ENCODE data around the gene ADAMTS12.

Gene ADAMTS12

DNA sequence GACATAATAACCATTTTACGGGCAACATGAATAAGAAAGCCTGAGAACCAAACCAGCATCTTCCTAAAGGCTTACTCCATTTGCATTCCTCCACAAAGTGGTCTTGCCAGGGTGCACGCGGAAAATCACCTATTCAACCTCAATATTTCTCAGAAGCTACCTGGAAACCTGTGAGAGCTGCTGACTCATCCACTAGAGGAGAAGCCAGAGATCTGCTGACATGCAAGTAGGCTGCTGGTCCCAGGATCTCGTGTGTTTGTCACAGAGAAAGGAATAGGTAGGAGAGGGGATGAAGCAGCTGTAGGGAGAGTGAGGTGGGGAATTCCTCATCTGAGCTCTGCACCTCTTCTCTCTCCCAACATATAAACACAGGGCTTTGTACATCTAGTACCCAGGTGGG lies 138.1 kb downstream of the ADAMTS12 start:
- no peak for DNase-seq

- no peak for DNase-seq
Observed at GRCh38 chr5:33748754-33749153, 143.0 kb downstream of the ADAMTS12 start.

- DNase-seq: no peak
Observed at GRCh38 chr5:33745101-33745770, 146.6 kb downstream of the ADAMTS12 start.

DNA sequence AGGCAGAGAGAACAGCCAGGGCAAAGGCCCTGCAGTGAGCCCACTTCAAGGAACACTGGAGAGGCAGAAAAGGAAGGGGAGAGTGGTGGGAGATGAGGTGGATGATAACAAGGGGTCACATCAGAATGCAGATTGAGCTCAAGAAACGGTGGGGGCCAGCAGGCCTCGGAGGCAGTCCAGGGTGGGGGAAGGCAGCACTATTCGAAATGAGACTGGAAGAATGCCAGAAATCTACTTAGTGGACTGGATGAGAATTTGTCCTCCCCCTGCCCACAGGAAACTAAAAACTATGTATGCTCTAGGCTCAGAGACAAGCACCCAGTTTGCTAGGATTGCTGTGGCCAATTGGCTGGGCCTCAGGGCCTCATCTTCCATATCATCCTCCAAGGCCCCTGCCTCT lies 148.7 kb downstream of the ADAMTS12 start:
- DNase-seq: no peak

- no peak for DNase-seq
Observed at GRCh38 chr5:33742181-33742580, 149.6 kb downstream of the ADAMTS12 start.

DNA sequence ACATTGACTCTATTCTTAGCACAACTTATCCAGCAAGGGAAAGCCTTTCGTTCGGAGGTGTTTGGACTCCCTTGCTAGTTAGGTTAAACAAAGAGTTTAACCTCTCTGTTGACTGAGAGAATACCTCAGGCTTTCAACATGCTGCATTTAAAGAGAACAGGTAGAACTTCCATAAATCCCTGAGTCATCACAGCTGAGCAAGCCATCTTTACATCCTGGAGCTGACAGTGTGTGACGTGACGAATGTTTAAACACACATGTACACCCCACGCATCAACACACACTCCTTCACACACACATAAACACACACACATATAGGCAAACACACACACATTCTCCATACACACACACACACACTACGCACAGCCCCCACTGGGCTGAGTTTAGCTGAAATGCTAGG lies 152.8 kb downstream of the ADAMTS12 start:
- DNase-seq: no peak

DNA sequence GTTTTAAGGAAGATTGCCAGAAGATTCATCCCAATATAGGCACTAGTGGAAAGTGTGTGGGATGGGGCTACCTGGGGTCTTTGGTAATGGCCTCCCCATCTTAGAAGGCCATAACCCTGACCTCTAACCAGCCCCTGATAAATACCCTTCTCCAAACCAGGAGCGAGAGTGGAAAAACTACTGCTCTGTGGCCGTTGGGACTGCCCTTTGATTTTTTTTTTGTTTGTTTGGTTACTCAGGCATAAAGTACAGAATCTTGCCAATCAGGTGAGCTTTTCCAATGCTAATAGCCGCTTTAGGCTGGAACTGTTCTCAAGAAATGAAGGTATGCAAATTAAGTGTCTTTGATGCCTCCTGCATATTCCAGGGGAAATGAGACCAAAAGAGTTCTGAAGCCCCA lies 153.7 kb downstream of the ADAMTS12 start:
- DNase-seq: no peak

GRCh38 chr5:33737697-33738096 lies 154.1 kb downstream of the ADAMTS12 start:
- DNase-seq: no peak

DNA sequence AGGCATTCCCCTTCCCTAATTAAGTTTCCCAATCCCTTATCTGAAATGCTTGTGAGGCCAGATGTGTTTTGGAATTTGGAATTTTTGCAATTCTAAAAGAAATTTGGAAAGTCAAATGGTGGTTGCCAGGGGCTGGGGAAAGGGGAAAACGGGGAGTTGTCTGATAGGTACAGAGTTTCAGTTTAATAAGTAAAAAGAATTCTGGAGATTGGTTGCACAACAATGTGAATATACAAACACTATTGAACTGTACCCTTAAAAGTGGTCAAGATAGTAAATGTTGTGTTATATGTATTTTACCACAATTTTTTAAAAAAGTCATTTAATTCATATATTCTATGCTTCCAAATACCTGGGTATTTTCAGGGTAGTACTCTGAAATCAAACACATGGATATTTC lies 154.5 kb downstream of the ADAMTS12 start:
- DNase-seq: no peak

GRCh38 chr5:33736510-33736909 lies 155.3 kb downstream of the ADAMTS12 start:
- no peak for DNase-seq

DNA sequence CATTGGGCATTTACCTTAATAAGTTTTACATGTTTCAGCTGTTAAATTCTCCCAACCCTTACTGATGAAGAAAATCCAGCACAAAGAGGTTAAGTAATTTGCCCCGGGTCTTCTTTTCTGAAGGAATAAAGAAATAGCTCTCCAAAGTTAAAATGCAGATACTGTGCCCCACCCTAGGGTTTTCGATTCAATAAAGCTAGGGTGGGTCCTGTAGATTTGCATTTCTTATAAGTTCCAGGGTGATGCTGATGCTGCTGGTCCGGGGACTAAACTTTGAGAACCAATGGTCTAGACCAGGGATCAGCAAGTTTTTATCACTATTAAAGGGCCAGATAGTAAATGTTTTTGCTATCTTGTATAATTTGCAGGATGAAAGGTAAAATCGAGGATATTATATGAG lies 156.7 kb downstream of the ADAMTS12 start:
- no peak for DNase-seq

- DNase-seq: no peak
Observed at GRCh38 chr5:33734537-33734936, 157.3 kb downstream of the ADAMTS12 start.

- DNase-seq: no peak
Observed at GRCh38 chr5:33733225-33733624, 158.6 kb downstream of the ADAMTS12 start.

DNA sequence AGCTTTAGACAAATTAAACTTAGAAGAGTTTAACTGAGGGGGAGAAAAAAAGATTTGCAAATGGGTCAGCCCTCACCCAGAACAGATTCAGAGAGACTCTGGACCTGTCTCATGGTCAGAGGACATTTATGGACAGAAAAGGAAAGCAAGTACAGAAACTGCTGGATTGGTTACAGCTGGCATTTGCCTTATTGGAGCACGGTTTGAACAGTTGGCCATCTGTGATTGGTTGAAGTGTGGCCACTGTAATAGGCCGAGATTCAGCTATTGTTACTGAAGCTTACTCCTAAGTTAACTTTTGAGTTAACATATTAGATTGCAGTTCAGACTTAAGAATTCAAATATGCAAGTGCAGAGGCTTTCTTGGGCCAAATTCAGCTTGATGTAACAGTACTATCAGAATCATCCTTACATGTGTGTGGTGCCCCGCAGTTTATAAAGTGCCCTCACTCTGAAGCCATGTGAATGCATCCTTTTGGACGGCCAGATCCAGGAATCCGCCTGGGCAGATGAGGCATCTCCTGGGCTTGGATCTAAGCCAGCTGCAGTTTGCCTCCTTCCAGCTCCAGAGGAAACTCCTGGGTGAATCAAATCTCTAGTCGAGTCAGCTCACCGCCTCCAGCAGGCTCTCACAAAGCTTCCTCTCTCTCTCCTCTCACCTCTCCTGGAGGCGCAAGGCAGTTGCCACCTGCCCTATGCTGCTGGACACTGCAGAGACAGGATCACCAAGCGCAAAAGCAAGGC lies 165.2 kb downstream of the ADAMTS12 start:
- DNase-seq: no peak

DNA sequence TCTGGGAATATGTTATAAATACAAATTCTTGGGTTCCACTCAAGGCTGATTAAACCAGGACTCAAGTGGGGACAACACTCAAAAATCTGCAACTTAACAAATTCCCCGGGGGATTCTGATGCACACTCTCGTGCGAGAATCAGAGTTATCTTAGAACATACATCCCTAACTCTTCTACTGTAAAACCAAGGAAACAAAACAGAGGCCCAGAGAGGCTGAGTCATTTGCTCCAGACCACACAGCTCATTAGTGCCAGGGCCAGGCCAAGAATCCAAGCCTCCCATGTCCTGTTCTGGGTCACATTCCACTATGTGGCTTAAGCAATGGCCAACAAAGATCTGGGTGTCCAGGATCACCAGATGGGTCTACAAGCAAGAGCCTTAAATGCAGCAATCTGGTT lies 166.0 kb downstream of the ADAMTS12 start:
- DNase-seq: no peak

DNA sequence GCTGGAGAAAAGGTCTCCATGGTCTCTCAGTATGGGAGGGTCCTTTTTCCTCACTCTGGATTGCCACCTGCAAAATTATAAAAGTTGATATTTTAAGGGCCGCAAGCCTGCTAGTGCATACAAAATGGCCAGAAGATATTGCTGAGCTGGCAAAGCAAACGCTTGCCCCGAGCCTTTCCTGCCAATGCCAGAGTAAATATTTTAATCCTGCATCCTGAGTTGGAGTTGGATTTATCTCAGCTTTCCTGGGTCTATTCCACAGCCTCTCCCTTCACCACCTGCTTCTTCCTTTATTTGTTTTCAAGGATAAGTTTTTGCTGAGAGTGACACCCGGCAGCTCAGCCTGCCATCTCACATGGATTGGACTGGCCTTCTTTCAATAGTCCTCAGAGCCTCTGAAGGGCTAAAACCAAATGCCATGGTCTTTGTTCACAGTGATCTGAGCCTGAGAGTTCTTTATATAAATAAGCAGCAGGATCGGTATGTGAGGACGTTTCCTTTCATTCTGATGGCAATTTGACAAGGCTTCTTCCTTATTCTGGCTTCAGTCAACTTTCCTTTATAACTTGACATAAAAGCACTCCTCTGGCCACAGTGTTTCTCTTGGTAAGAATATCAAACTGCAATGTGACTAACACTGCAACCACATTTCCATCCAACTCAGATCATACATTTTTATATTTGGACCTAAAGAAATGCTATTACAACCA lies 170.1 kb downstream of the ADAMTS12 start:
- no peak for DNase-seq

DNA sequence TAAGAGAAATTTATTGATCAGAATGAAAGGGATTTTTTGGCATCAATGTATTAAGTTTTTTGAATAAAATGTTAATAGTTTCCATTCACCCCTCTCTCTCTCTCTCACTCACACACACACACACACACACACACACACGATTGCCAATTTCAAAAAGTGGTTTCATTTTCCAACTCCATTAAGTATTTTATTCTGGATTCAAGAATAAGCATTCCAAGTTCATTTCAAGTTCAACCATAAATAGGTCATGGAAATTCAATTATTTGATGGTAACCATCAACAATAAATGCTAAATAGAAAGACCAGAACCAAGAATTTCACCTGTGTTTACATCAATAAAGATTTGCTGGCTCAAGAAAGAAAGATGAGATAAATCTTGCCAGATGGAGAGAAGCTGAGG lies 171.6 kb downstream of the ADAMTS12 start:
- no peak for DNase-seq

DNA sequence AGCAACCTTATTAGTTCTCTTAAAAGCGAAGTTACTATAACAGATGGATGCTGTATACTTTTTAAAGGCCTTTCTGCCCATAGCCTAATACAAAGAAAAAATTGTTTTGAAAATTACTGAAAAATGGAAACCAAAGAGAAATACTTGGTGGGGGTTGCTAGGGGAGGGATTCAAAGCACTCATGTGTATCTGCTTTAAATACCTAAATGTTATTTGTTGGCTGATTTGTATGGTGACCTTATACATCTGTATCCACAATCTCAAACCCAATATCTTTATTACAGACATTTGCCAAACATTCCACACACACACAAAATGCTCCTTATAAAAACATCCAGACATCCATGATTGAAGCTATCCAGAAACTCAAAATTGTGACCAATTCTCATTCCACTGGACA lies 172.0 kb downstream of the ADAMTS12 start:
- no peak for DNase-seq

GRCh38 chr5:33715661-33716060 lies 176.1 kb downstream of the ADAMTS12 start:
- no peak for DNase-seq

DNA sequence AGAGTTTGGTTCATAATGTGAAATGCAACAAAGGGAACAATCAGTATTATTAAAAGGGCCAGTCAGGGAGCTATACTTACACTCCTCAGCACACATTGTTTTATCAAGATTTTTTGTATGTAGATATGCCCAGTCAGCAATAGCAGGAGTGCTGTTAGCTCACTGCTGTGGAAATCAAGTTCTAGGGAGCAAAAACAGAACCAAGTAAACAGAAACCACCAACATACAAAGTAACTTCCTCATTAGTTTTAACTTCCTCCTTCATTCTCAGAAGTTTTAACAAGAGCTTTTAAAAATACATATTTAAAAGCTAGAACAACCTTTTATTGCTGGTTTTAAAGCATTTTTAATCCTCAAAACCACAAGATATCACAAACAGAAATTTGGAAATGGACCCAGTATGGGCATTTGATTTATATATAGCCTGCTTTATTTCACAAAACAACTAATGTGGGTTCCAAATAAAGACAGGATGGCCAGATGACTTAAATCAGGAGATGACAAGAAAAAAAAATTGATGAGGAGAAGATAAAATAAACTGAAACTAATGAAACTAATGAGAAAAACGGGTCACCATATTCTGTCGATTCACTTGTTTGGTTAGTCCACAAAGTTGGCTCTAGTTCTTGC lies 178.5 kb downstream of the ADAMTS12 start:
- DNase-seq: no peak

DNA sequence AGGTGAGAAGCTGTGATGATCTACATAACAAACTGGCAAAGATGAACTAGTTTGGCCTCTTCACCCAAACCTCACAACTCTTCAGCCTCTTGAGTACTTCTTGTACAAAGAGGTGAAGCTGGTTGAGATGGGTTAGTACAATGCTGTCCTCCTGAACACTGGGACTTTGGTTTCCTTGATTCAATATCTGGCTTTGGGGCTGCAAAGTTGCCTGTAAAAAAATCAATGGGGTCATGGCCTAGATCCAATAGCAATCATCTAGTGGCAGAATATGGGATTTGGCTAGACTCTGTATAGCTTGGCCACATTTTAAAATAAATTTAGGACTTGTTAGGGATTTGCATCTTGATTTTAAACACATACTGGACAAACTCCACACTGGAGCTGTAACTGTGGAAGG lies 179.1 kb downstream of the ADAMTS12 start:
- no peak for DNase-seq

DNA sequence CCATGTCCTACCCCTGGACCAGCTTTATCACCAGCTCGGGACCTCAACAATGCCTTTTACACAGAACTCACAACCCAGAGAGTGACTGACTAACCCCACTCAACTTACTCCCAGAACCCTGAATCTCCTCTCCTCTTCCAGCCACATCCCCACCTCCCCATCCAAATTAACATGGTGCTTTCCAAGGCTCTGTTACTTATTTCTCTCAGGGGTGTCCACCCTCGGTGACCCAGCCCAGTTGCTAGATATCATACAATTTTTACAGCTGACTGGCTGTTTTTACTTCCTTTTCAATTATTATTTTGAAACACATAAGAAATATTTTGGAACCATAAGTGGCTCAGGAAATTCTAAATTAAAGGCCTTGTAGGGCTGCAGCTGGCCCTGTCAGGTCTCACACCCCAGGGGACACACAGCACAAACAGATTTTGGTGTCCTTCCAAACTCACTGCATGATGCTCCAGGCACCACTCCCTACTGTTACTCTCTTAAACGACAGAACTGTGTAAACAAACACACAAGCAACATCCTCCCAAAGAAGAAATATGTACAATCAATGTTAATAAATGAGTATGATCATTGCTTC lies 180.6 kb downstream of the ADAMTS12 start:
- no peak for DNase-seq

GRCh38 chr5:33702867-33703266 lies 188.9 kb downstream of the ADAMTS12 start:
- DNase-seq: no peak

Data from activated effector memory CD4-positive, alpha-beta T cell treated with Interleukin-2 at 50 U/mL for 16 hours (primary cell).